ENCODE data around the gene MRM3.

Gene MRM3

DNA sequence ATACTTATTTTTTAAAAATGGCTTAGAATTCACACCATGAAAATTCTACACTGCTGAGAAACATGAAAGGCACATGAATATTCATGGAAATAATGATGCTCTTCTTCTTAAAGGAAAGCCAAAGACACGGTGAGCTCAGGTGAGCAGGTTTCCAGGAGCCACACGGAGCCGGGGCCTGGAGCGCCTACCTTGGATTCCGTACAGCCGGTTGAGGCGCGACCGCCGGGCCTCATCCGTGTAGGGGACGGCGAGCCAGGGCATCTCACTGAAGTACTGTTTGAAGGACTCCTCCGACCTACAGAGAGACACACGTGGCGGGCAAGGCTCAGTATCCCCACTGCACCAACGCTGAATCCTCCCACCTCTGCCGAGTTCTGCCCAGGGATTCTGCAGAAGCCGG, 37.1 kb downstream of the MRM3 start:
- H3K4me1 ChIP-seq (ENCODE audit: control insufficient read depth, insufficient read depth, low read length): no peaks in the 10 kb centered on the region
- no peak overlapping the region for H3K27ac ChIP-seq (ENCODE audit: extremely low read depth, low read depth, low read length)
- no peaks in the 10 kb centered on the region for H3K9me3 ChIP-seq (ENCODE audit: control insufficient read depth, insufficient read depth, low read depth, low read length)
- POLR2A ChIA-PET: no interaction called here
- no peak overlapping the region for H3K4me3 ChIP-seq (ENCODE audit: low read depth, low read length)
- TF ChIP-seq, protein P1, sequence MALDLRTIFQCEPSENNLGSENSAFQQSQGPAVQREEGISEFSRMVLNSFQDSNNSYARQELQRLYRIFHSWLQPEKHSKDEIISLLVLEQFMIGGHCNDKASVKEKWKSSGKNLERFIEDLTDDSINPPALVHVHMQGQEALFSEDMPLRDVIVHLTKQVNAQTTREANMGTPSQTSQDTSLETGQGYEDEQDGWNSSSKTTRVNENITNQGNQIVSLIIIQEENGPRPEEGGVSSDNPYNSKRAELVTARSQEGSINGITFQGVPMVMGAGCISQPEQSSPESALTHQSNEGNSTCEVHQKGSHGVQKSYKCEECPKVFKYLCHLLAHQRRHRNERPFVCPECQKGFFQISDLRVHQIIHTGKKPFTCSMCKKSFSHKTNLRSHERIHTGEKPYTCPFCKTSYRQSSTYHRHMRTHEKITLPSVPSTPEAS (tag by site-specific recombination; IDR thresholded peaks at IDR 0.05): no peak
- CTCF ChIA-PET: interaction anchor here (0.6 kb wide), 1 partner anchor 180 kb away, joined by 4 read pairs; no protein-coding TSS in a partner anchor
- H3K36me3 ChIP-seq (ENCODE audit: control insufficient read depth in 2 of 2, insufficient read depth in 1 of 2, low read length in 2 of 2): peaks cover 0 to 44% of the 10 kb centered on the region in 2 experiments; a peak in 1 of 3 replicates

- TF ChIP-seq GFI1B (tag by site-specific recombination; IDR thresholded peaks at IDR 0.05) (no peak), WT1 (tag by site-specific recombination; IDR thresholded peaks at IDR 0.05) (no peak), ZNF610 (tag by site-specific recombination; IDR thresholded peaks at IDR 0.05; ENCODE audit: borderline replicate concordance) (no peak), ZIC2 (tag by site-specific recombination; IDR thresholded peaks at IDR 0.05) (no peak), MEIS1 (CRISPR knock-in tag; IDR thresholded peaks at IDR 0.05; ENCODE audit: borderline replicate concordance) (no peak), ZNF791 (tag by site-specific recombination; IDR thresholded peaks at IDR 0.05) (no peak), HOXA7 (CRISPR knock-in tag; IDR thresholded peaks at IDR 0.05; ENCODE audit: borderline replicate concordance) (no peak), KLF7 (tag by site-specific recombination; IDR thresholded peaks at IDR 0.05; ENCODE audit: borderline replicate concordance) (no peak), ZNF660 (tag by site-specific recombination; IDR thresholded peaks at IDR 0.05) (no peak), GLI2 (tag by site-specific recombination; IDR thresholded peaks at IDR 0.05; ENCODE audit: borderline replicate concordance, low read depth) (no peak), ZNF202 (tag by site-specific recombination; IDR thresholded peaks at IDR 0.05; ENCODE audit: borderline replicate concordance) (no peak), TCF7L2 (IDR thresholded peaks at IDR 0.05; ENCODE audit: borderline replicate concordance, low read depth, low read length) (no peak), ZNF223 (tag by site-specific recombination; IDR thresholded peaks at IDR 0.05) (no peak), KLF16 (tag by site-specific recombination; IDR thresholded peaks at IDR 0.05) (no peak), ZNF514 (tag by site-specific recombination; IDR thresholded peaks at IDR 0.05) (no peak)
- TF ChIP-seq, protein P2, sequence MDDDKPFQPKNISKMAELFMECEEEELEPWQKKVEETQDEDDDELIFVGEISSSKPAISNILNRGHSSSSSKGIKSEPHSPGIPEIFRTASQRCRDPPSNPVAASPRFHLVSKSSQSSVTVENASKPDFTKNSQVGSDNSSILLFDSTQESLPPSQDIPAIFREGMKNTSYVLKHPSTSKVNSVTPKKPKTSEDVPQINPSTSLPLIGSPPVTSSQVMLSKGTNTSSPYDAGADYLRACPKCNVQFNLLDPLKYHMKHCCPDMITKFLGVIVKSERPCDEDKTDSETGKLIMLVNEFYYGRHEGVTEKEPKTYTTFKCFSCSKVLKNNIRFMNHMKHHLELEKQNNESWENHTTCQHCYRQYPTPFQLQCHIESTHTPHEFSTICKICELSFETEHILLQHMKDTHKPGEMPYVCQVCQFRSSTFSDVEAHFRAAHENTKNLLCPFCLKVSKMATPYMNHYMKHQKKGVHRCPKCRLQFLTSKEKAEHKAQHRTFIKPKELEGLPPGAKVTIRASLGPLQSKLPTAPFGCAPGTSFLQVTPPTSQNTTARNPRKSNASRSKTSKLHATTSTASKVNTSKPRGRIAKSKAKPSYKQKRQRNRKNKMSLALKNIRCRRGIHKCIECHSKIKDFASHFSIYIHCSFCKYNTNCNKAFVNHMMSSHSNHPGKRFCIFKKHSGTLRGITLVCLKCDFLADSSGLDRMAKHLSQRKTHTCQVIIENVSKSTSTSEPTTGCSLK (tag by site-specific recombination; IDR thresholded peaks at IDR 0.05): no peak
- TF ChIP-seq, protein P3, sequence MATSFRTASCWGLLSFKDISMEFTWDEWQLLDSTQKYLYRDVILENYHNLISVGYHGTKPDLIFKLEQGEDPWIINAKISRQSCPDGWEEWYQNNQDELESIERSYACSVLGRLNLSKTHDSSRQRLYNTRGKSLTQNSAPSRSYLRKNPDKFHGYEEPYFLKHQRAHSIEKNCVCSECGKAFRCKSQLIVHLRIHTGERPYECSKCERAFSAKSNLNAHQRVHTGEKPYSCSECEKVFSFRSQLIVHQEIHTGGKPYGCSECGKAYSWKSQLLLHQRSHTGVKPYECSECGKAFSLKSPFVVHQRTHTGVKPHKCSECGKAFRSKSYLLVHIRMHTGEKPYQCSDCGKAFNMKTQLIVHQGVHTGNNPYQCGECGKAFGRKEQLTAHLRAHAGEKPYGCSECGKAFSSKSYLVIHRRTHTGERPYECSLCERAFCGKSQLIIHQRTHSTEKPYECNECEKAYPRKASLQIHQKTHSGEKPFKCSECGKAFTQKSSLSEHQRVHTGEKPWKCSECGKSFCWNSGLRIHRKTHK (tag by site-specific recombination; IDR thresholded peaks at IDR 0.05): no peak
- TF ChIP-seq, protein P4, sequence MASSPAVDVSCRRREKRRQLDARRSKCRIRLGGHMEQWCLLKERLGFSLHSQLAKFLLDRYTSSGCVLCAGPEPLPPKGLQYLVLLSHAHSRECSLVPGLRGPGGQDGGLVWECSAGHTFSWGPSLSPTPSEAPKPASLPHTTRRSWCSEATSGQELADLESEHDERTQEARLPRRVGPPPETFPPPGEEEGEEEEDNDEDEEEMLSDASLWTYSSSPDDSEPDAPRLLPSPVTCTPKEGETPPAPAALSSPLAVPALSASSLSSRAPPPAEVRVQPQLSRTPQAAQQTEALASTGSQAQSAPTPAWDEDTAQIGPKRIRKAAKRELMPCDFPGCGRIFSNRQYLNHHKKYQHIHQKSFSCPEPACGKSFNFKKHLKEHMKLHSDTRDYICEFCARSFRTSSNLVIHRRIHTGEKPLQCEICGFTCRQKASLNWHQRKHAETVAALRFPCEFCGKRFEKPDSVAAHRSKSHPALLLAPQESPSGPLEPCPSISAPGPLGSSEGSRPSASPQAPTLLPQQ (tag by site-specific recombination; IDR thresholded peaks at IDR 0.05): no peak
- Histone ChIP-seq H3K9me3 (ENCODE audit: control insufficient read depth, insufficient read depth, low read depth, low read length) (no peaks in the 10 kb centered on the region), H3K36me3 (ENCODE audit: control insufficient read depth in 2 of 2, insufficient read depth in 1 of 2, low read length in 2 of 2) (peaks cover 0 to 19% of the 10 kb centered on the region in 2 experiments; a peak in 1 of 3 replicates), H3K4me1 (ENCODE audit: control insufficient read depth, insufficient read depth, low read length) (no peaks in the 10 kb centered on the region), H3K4me3 (ENCODE audit: low read depth, low read length) (no peak overlapping the region), H3K27ac (ENCODE audit: extremely low read depth, low read depth, low read length) (no peak overlapping the region)
- POLR2A ChIA-PET: no interaction called here
- CTCF ChIA-PET: no interaction called here
Measured at GRCh38 chr17:823501-823902, 41.3 kb downstream of the MRM3 start.

Measured in HEK293 (cell line).